ENCODE results near the gene TSPEAR.

The TSPEAR gene

DNA sequence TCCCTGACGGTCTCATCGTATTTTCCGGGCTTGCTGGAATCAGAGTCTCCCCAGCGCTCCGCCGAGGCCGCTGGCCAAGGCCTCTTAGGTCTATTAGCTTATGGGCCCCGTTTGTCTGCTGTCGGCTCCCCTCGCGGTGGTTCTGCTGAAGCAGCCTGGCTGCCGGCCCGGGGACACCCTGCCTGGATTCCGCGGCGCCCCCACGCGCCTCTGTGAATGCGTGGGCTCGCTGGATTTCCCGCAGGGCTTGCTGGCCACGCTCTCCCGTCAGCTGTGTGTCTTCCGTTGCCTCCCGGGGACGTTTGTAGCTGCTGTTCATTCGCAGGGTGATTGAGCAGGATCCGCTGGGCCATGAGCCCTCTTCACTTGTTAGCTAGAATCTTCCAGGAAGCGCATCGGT lies 247.6 kb downstream of the TSPEAR start:
- no peak for DNase-seq (ENCODE audit: low read depth, low spot score)

GRCh38 chr21:44462834-44463200 lies 248.6 kb downstream of the TSPEAR start:
- DNase-seq (ENCODE audit: low read depth, low spot score), result no peak
- no peak overlapping the region for H3K27ac ChIP-seq

More for the DNA sequence above, 247.6 kb downstream of the TSPEAR start:
- H3K27ac ChIP-seq, result no peak overlapping the region

- DNase-seq (ENCODE audit: low read depth, low spot score), result no peak
Measured at GRCh38 chr21:44462086-44462833, 249.1 kb downstream of the TSPEAR start.

DNA sequence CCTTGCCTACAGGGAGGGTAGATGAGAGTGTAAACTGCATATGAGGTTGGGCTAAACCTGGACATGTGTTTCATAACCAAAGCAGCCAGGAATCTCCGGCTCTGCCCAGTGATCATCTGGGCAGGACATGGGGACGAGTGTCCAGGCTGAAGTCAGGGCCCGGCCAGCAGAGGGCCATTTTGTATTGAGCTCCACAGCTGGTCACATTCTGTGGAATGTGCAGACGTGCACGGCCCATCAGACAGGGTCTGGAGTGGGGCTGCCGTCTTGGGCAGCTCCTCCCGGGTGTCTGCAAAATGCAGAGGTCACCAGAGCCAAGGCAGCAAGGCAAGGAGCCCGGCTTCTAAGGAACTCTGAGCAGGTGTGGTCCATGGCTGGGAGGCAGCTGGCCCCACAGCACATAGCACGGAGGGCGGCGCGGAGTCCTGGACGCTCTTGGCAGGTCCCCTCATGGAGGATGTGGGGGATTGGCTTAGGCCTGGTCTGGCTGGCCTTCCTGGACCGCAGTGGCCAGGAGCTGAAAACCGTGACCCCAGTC lies 249.8 kb downstream of the TSPEAR start:
- no peak for DNase-seq (ENCODE audit: low read depth, low spot score)
- H3K27ac ChIP-seq, result no peak overlapping the region

More at GRCh38 chr21:44462086-44462833, 249.1 kb downstream of the TSPEAR start:
- H3K27ac ChIP-seq, result no peak overlapping the region

GRCh38 chr21:44461005-44461404 lies 250.4 kb downstream of the TSPEAR start:
- no peak for DNase-seq (ENCODE audit: low read depth, low spot score)

DNA sequence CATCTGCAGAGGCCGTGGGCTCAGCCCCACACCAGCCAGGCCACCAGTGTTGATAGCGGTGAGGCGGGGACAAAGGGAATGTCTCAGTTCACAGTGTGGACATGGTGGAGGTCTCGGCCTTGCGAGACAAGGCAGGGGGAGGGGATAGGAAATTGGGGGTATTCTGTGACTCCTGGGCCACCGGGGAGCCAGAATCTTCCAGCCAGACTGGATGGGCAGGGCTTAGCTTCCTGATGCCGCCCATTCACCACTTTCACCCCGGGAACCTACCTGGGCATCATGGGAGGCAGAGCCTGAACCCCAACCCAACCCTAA lies 251.0 kb downstream of the TSPEAR start:
- DNase-seq (ENCODE audit: low read depth, low spot score), result no peak
- no peak overlapping the region for H3K27ac ChIP-seq

More at GRCh38 chr21:44461005-44461404, 250.4 kb downstream of the TSPEAR start:
- H3K27ac ChIP-seq, result no peak overlapping the region

GRCh38 chr21:44459712-44460440 lies 251.5 kb downstream of the TSPEAR start:
- no peak for DNase-seq (ENCODE audit: low read depth, low spot score)
- H3K27ac ChIP-seq, result no peak overlapping the region

- no peak overlapping the region for H3K27ac ChIP-seq
- DNase-seq (ENCODE audit: low read depth, low spot score), result no peak
Measured at GRCh38 chr21:44458971-44459711, 252.2 kb downstream of the TSPEAR start.

- H3K27ac ChIP-seq, result no peak overlapping the region
- no peak for DNase-seq (ENCODE audit: low read depth, low spot score)
Measured at GRCh38 chr21:44456915-44457736, 254.2 kb downstream of the TSPEAR start.

GRCh38 chr21:44456214-44456914 lies 255.0 kb downstream of the TSPEAR start:
- H3K27ac ChIP-seq, result no peak overlapping the region
- no peak for DNase-seq (ENCODE audit: low read depth, low spot score)

DNA sequence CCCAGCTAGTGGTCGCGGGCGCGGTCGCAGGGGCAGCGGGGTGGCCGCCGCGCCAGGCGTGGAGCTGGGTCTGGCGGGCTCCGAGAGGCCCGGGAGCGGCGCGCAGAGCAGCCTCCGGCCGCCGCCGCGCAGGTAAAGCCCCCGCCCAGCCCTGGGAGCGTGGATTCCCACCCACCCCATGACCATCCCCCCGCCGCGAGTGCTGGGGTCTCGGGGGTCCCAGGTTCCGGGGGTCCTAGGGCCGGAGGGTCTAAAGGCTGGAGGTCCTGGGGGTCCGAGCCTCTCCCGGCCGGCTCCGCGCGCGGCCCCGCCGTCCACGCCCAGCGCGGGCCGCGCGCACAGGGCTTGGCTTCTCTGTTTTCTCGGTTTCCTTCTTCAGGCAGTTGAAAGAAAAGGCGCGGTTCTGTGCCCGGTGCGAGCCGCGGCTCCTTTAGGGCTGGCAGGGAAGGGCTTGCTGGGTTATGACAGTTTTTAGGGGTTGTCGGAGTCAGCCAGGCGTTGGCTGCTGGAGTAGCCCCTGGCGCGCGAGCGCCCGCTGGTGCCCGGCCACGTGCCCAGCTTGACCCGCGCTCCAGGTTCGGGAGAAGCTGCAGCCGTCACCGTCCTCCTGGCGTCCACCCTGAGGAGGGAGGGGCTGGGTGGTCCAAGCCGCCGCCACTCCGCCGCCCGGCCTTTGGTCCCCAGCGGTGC lies 255.7 kb downstream of the TSPEAR start:
- no peak for DNase-seq (ENCODE audit: low read depth, low spot score)
- H3K27ac ChIP-seq, result no peak overlapping the region

DNA sequence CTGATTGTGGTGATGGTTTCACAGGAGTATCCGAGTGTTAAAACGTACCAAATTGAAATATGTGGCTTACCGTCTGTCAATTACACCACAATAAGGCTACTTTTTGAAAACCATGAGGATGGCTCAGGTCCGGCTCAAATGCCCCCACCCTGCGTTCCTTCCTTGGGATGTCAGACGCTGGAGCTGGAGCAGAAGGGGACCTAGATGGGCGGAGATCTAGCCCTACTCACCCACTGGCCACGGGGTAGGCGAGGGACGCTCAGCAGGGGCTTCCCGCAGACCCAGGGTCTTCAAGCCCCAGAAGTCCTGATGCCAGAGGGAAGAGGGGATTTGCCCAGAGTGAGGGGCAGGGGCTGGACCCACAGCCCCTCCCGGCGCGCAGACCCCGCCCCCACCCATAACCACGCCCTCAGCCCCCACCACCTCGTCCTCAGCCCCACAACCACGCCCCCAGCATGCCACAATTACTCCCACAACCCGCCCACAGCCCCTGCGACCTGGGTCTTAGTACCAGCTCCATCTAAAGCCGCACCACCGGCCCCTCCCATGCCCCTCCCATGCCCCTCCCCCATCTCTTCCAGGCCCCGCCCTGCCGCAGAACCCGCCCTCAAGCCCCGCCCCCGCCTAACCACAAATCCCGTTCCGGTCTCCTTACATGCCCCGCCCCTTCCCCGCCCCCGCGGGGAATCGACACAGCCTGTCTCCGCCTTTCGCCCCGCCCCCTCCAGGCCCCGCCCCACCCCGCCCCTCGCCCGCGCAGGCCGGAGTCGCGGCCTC lies 256.4 kb downstream of the TSPEAR start, which contains the start of gene LRRC3:
LRRC3 (plus strand) TSS at position 764 of the 777 bp plus-strand sequence. CDS start 1,135 bp downstream, outside the sequence.
- no peak within 1 kb of the TSS for H3K27ac ChIP-seq
- peak; percentile 26 for DNase-seq (ENCODE audit: low read depth, low spot score)

GRCh38 chr21:44454058-44454457 lies 257.3 kb downstream of the TSPEAR start:
- H3K27ac ChIP-seq, result no peak overlapping the region
- DNase-seq (ENCODE audit: low read depth, low spot score), result no peak

GRCh38 chr21:44453120-44453519 lies 258.3 kb downstream of the TSPEAR start:
- no peak overlapping the region for H3K27ac ChIP-seq
- DNase-seq (ENCODE audit: low read depth, low spot score), result no peak

DNA sequence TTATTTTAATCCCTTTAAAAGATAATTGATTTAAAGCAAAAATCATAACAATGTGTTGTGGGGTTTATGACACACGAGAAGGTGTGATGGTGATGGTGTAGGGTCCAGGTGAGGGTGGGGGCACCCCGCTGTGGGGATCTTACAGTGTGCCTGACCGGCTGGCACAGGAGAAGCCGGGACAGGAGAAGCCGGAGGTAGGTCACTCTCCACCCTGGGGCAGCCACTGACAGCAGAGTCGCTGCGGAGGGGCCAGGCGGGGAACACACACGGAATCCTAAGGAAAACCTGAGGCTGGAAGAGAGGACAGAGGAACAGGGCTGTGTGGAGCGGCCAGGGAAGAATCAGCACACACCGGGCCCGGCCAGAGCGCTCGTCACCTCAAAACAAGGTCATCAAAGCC lies 260.4 kb downstream of the TSPEAR start:
- no peak for DNase-seq (ENCODE audit: low read depth, low spot score)
- H3K27ac ChIP-seq, result no peak overlapping the region

DNA sequence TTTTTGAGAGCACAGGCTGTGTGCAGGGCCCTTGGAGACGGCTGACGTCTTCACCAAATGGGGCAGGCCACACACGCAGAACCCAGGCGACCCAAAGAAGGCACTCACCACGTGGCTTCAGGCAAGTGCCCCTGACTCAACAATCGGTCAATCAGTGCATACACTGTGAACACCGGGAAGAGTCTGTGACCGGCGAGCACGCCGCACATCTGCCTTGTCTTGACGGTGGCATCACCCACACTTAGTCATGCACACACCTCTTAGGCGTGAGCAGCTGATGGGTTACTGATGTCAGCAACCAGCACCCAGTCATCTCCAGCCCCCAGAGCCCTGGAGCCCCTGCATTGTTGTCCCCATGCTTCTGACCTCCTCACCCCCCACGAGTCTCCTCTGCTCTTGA lies 261.0 kb downstream of the TSPEAR start:
- no peak overlapping the region for H3K27ac ChIP-seq

GRCh38 chr21:44449473-44450363 lies 261.7 kb downstream of the TSPEAR start:
- H3K27ac ChIP-seq, result no peak overlapping the region
- DNase-seq (ENCODE audit: low read depth, low spot score), result no peak

More for the DNA sequence above, 261.0 kb downstream of the TSPEAR start:
- no peak for DNase-seq (ENCODE audit: low read depth, low spot score)
